MM.1S (cell line): ENCODE data around the gene PILRA.

Experiments
- DNase-seq: peaks from one replicate; pipeline ENCODE4 v3.0.0-alpha.2; 2015
- H2AFZ ChIP-seq: fragments of 300-600 bp; sonication (generic); 2 replicates; pipeline ENCODE4 v1.6.0; 2016; ENCODE audit warnings: antibody characterized with exemption, low read length
- H3F3A ChIP-seq: fragments of 300-600 bp; sonication (generic); 2 replicates; pipeline ENCODE4 v1.6.1; 2016; ENCODE audit warnings: mild to moderate bottlenecking, antibody characterized with exemption, low read length, moderate library complexity, mixed read lengths; ENCODE audit not compliant: insufficient read depth
- H3K27ac ChIP-seq: fragments of 300-600 bp; sonication (generic); 2 replicates; pipeline ENCODE4 v1.5.1; 2016; ENCODE audit warnings: mild to moderate bottlenecking, low read length
- H3K27me3 ChIP-seq: fragments of 300-600 bp; sonication (generic); replicated peaks from 2 replicates; pipeline ENCODE4 v1.6.0; 2016; ENCODE audit warnings: low read length; ENCODE audit not compliant: insufficient read depth
- H3K36me3 ChIP-seq: fragments of 300-600 bp; sonication (generic); replicated peaks from 2 replicates; pipeline ENCODE4 v1.6.1; 2016; ENCODE audit warnings: mild to moderate bottlenecking, low read length, mixed read lengths; ENCODE audit not compliant: insufficient read depth
- H3K4me1 ChIP-seq: fragments of 300-600 bp; sonication (generic); 2 replicates; pipeline ENCODE4 v1.6.1; 2016; ENCODE audit warnings: low read length, mixed read lengths
- H3K4me2 ChIP-seq: fragments of 300-600 bp; sonication (generic); 2 replicates; pipeline ENCODE4 v1.6.0; 2016; ENCODE audit warnings: low read depth, low read length
- H3K4me3 ChIP-seq: fragments of 300-600 bp; sonication (generic); 2 replicates; pipeline ENCODE4 v1.5.1; 2016; ENCODE audit warnings: low read length, mixed read lengths
- H3K79me2 ChIP-seq: fragments of 300-600 bp; sonication (generic); 2 replicates; pipeline ENCODE4 v1.6.1; 2016; ENCODE audit warnings: mixed run types, low read length, mixed read lengths
- H3K9ac ChIP-seq: fragments of 300-600 bp; sonication (generic); 2 replicates; pipeline ENCODE4 v1.6.1; 2016; ENCODE audit warnings: low read length, mixed read lengths
- H3K9me2 ChIP-seq: fragments of 300-600 bp; sonication (generic); replicated peaks from 2 replicates; pipeline ENCODE4 v1.6.1; 2016; ENCODE audit warnings: mild to moderate bottlenecking, low read length, mixed read lengths; ENCODE audit not compliant: insufficient read depth
- H3K9me3 ChIP-seq: fragments of 300-600 bp; sonication (generic); replicated peaks from 2 replicates; pipeline ENCODE4 v1.6.1; 2016; ENCODE audit warnings: mild to moderate bottlenecking, low read length, mixed read lengths; ENCODE audit not compliant: insufficient read depth
- H4K20me1 ChIP-seq: fragments of 300-600 bp; sonication (generic); 2 replicates; pipeline ENCODE4 v1.6.1; 2016; ENCODE audit warnings: mild to moderate bottlenecking, low read length, moderate library complexity, mixed read lengths; ENCODE audit not compliant: insufficient read depth
- CTCF ChIP-seq: fragments of 300-600 bp; sonication (generic); IDR thresholded peaks from 2 replicates; pipeline ENCODE4 v1.5.1; 2016; ENCODE audit warnings: antibody characterized with exemption, low read length, mixed read lengths
- EZH2 ChIP-seq: fragments of 300-600 bp; sonication (generic); optimal IDR thresholded peaks from 2 replicates; pipeline ENCODE3; 2017; ENCODE audit warnings: low read depth, mild to moderate bottlenecking, antibody characterized with exemption, low read length, mixed read lengths
- EZH2phosphoT487 ChIP-seq: fragments of 300-600 bp; sonication (generic); IDR thresholded peaks from 2 replicates; pipeline ENCODE4 v1.6.1; 2018; ENCODE audit warnings: antibody characterized with exemption, low read length

PILRA gene

GRCh38 chr7:100398239-100398638 lies 25.0 kb downstream of the PILRA start:
- Histone ChIP-seq H3K4me2 (no peak overlapping the region), H2AFZ (no peak overlapping the region), H3K9ac (no peak overlapping the region), H3K9me3 (no peaks in the 10 kb centered on the region), H3K4me1 (peaks cover 18% of the 10 kb centered on the region), H3K27me3 (peaks cover 18% of the 10 kb centered on the region), H3K27ac (no peak overlapping the region), H3K36me3 (no peaks in the 10 kb centered on the region), H4K20me1 (no peaks in the 10 kb centered on the region), H3K9me2 (no peaks in the 10 kb centered on the region), H3K79me2 (no peaks in the 10 kb centered on the region), H3F3A (peaks cover 21% of the 10 kb centered on the region), H3K4me3 (no peak overlapping the region)
- no peak for DNase-seq
- no peak for TF ChIP-seq CTCF
- no peak for TF ChIP-seq EZH2phosphoT487
- TF ChIP-seq EZH2 = no peak

GRCh38 chr7:100400041-100400440 lies 26.8 kb downstream of the PILRA start:
- DNase-seq = no peak
- H3K27ac ChIP-seq = no peak overlapping the region
- no peaks in the 10 kb centered on the region for H4K20me1 ChIP-seq
- no peak overlapping the region for H2AFZ ChIP-seq
- peaks cover 20% of the 10 kb centered on the region for H3F3A ChIP-seq
- H3K27me3 ChIP-seq = peaks cover 18% of the 10 kb centered on the region
- no peak overlapping the region for H3K4me2 ChIP-seq
- H3K9me3 ChIP-seq = no peaks in the 10 kb centered on the region
- no peaks in the 10 kb centered on the region for H3K36me3 ChIP-seq
- H3K9ac ChIP-seq = no peak overlapping the region
- peaks cover 18% of the 10 kb centered on the region for H3K4me1 ChIP-seq
- TF ChIP-seq EZH2 (no peak), CTCF (no peak), EZH2phosphoT487 (no peak)
- H3K79me2 ChIP-seq = no peaks in the 10 kb centered on the region
- no peaks in the 10 kb centered on the region for H3K9me2 ChIP-seq
- H3K4me3 ChIP-seq = no peak overlapping the region

GRCh38 chr7:100400656-100401055 lies 27.4 kb downstream of the PILRA start:
- H3K4me1 ChIP-seq = peaks cover 18% of the 10 kb centered on the region
- H3K9ac ChIP-seq = no peak overlapping the region
- H4K20me1 ChIP-seq = no peaks in the 10 kb centered on the region
- peaks cover 15% of the 10 kb centered on the region for H3K27me3 ChIP-seq
- H3F3A ChIP-seq = peaks cover 14% of the 10 kb centered on the region
- H3K4me2 ChIP-seq = no peak overlapping the region
- no peak overlapping the region for H3K4me3 ChIP-seq
- H3K79me2 ChIP-seq = no peaks in the 10 kb centered on the region
- H3K36me3 ChIP-seq = no peaks in the 10 kb centered on the region
- no peaks in the 10 kb centered on the region for H3K9me3 ChIP-seq
- no peak overlapping the region for H3K27ac ChIP-seq
- peak; percentile 8; the same call in 1 of the 2 replicates for TF ChIP-seq CTCF
- no peak for TF ChIP-seq EZH2phosphoT487
- no peak overlapping the region for H2AFZ ChIP-seq
- no peaks in the 10 kb centered on the region for H3K9me2 ChIP-seq
- DNase-seq = no peak
